ENCODE data around the gene KRT23.

KRT23 gene

DNA sequence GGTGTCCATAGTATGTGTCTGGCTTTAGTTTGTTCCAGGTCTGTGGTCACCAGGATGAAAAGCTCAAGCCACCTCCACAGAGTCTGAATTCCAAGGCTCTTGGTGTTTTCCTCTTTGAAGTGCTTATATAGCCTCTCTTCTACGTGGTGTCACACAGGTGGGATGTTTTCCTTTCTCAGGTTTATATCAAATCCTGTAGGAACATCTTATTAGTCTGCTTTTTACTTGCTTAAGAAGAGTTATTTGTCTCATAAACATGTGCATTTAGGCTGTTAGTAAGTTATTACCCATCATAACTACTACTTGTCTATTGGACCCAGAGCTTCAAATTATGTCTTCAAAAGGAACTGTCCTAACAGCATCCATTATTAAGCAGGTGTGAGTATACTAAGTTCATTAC lies 29.4 kb upstream of the KRT23 start, which contains the start of gene KRT39:
TSS of gene KRT39 (minus strand) at position 101 of the 400 bp plus-strand sequence. CDS start at position 9, 92 bp downstream.
- H3K4me3 ChIP-seq (ENCODE audit: low read depth, low read length): no peak within 1 kb of the TSS
- TF ChIP-seq, protein P1, sequence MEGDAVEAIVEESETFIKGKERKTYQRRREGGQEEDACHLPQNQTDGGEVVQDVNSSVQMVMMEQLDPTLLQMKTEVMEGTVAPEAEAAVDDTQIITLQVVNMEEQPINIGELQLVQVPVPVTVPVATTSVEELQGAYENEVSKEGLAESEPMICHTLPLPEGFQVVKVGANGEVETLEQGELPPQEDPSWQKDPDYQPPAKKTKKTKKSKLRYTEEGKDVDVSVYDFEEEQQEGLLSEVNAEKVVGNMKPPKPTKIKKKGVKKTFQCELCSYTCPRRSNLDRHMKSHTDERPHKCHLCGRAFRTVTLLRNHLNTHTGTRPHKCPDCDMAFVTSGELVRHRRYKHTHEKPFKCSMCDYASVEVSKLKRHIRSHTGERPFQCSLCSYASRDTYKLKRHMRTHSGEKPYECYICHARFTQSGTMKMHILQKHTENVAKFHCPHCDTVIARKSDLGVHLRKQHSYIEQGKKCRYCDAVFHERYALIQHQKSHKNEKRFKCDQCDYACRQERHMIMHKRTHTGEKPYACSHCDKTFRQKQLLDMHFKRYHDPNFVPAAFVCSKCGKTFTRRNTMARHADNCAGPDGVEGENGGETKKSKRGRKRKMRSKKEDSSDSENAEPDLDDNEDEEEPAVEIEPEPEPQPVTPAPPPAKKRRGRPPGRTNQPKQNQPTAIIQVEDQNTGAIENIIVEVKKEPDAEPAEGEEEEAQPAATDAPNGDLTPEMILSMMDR (IDR thresholded peaks at IDR 0.05; ENCODE audit: low read depth, low read length): no peak
- no peak for TF ChIP-seq POLR2A (IDR thresholded peaks at IDR 0.05; ENCODE audit: extremely low read depth, insufficient read length)
- TF ChIP-seq MYC (IDR thresholded peaks at IDR 0.05; ENCODE audit: low read depth, low read length): no peak
- TF ChIP-seq, protein P2, sequence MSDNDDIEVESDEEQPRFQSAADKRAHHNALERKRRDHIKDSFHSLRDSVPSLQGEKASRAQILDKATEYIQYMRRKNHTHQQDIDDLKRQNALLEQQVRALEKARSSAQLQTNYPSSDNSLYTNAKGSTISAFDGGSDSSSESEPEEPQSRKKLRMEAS (IDR thresholded peaks at IDR 0.05; ENCODE audit: low read depth, low read length): no peak
- DNase-seq (ENCODE audit: low read depth): no peak

DNA sequence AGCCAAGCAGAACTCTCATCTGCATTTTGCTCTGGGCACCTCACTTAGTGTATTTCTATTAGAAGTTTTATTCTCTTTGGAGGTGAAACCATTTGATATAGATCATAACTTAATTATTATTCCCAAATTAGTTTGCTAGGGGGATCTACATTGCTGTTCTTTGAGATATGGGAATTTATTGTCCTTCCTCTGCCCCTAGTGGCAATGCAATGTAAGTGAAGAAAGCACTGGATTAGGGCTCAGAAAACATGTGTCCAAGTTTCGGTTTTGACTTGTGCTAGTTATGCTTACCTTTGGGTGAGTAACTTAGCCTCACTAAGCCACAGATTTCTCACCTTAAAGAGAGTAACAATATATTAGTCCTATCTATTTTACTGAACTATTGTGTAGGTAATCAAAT lies 26.4 kb upstream of the KRT23 start:
- peak; percentile 6 for DNase-seq (ENCODE audit: low read depth)
- H3K4me3 ChIP-seq (ENCODE audit: low read depth, low read length): no peak overlapping the region
- TF ChIP-seq, protein P2 (IDR thresholded peaks at IDR 0.05; ENCODE audit: low read depth, low read length): no peak
- TF ChIP-seq, protein P1 (IDR thresholded peaks at IDR 0.05; ENCODE audit: low read depth, low read length): peak; percentile 65

- no peak overlapping the region for H3K4me3 ChIP-seq (ENCODE audit: low read depth, low read length)
- TF ChIP-seq, protein P1 (IDR thresholded peaks at IDR 0.05; ENCODE audit: low read depth, low read length): no peak
- TF ChIP-seq, protein P2 (IDR thresholded peaks at IDR 0.05; ENCODE audit: low read depth, low read length): no peak
- no peak for TF ChIP-seq MYC (IDR thresholded peaks at IDR 0.05; ENCODE audit: low read depth, low read length)
- TF ChIP-seq POLR2A (IDR thresholded peaks at IDR 0.05; ENCODE audit: extremely low read depth, insufficient read length): no peak
Observed at GRCh38 chr17:40962059-40962561, 24.7 kb upstream of the KRT23 start.

GRCh38 chr17:40961591-40961990 lies 24.1 kb upstream of the KRT23 start:
- no peak overlapping the region for H3K4me3 ChIP-seq (ENCODE audit: low read depth, low read length)
- no peak for DNase-seq (ENCODE audit: low read depth)
- TF ChIP-seq MYC (IDR thresholded peaks at IDR 0.05; ENCODE audit: low read depth, low read length) (no peak), POLR2A (IDR thresholded peaks at IDR 0.05; ENCODE audit: extremely low read depth, insufficient read length) (no peak)
- TF ChIP-seq, protein P1 (IDR thresholded peaks at IDR 0.05; ENCODE audit: low read depth, low read length): no peak
- TF ChIP-seq, protein P2 (IDR thresholded peaks at IDR 0.05; ENCODE audit: low read depth, low read length): no peak

More at GRCh38 chr17:40962059-40962561, 24.7 kb upstream of the KRT23 start:
- no peak for DNase-seq (ENCODE audit: low read depth)

- TF ChIP-seq, protein P1 (IDR thresholded peaks at IDR 0.05; ENCODE audit: low read depth, low read length): no peak
- no peak for TF ChIP-seq POLR2A (IDR thresholded peaks at IDR 0.05; ENCODE audit: extremely low read depth, insufficient read length)
- TF ChIP-seq, protein P2 (IDR thresholded peaks at IDR 0.05; ENCODE audit: low read depth, low read length): no peak
- H3K4me3 ChIP-seq (ENCODE audit: low read depth, low read length): no peak overlapping the region
- no peak for DNase-seq (ENCODE audit: low read depth)
Observed at GRCh38 chr17:40960144-40960543, 22.7 kb upstream of the KRT23 start.
